Astrocyte (in vitro differentiated cells and primary cell): Measurements from ENCODE around the gene PRM2. TPM values are rescaled to one million over a fixed set of nuclear protein-coding genes. Genes with fewer than 3 reads are reported as not detected.

ENCODE experiments used
- DNase-seq: peaks from one replicate; pipeline ENCODE4 v3.0.0-alpha.2; 2010; ENCODE audit warnings: low read depth
- FAIRE-seq: peaks from 2 replicates; lab custom pipeline; 2011; peaks lifted over from hg19 to GRCh38; lab: Jason Lieb, UNC
- H2AFZ ChIP-seq: 2 replicates; pipeline ENCODE4 v1.6.0; 2012; ENCODE audit warnings: low read depth, low read length, inconsistent platforms
- H3K27ac ChIP-seq: 2 replicates; pipeline ENCODE4 v1.5.1; 2011; ENCODE audit warnings: low read depth, low read length, inconsistent platforms
- H3K27me3 ChIP-seq: 2 replicates; pipeline ENCODE4 v1.6.0; 2011; ENCODE audit warnings: low read length, inconsistent platforms; ENCODE audit not compliant: insufficient read depth
- H3K36me3 ChIP-seq: 2 replicates; pipeline ENCODE4 v1.5.1; 2011; ENCODE audit warnings: low read length, inconsistent platforms; ENCODE audit not compliant: insufficient read depth
- H3K4me1 ChIP-seq: 2 replicates; pipeline ENCODE4 v1.5.1; 2011; ENCODE audit warnings: low read length, inconsistent platforms; ENCODE audit not compliant: insufficient read depth
- H3K4me2 ChIP-seq: 2 replicates; pipeline ENCODE4 v1.6.0; 2012; ENCODE audit warnings: low read length, inconsistent platforms
- H3K4me3 ChIP-seq: 2 replicates; pipeline ENCODE4 v1.5.1; 2011; ENCODE audit warnings: low read depth, mild to moderate bottlenecking, low read length, inconsistent platforms; ENCODE audit not compliant: insufficient read depth
- H3K79me2 ChIP-seq: 2 replicates; pipeline ENCODE4 v1.6.0; 2012; ENCODE audit warnings: mild to moderate bottlenecking, low read length, inconsistent platforms; ENCODE audit not compliant: insufficient read depth
- H3K9ac ChIP-seq: 2 replicates; pipeline ENCODE4 v1.6.0; 2012; ENCODE audit warnings: mild to moderate bottlenecking, low read length, inconsistent platforms
- H3K9me3 ChIP-seq: 2 replicates; pipeline ENCODE4 v1.5.1; 2012; ENCODE audit warnings: low read depth, mild to moderate bottlenecking, low read length, inconsistent platforms; ENCODE audit not compliant: insufficient read depth
- H4K20me1 ChIP-seq: 2 replicates; pipeline ENCODE4 v1.6.0; 2012; ENCODE audit warnings: low read length, inconsistent platforms; ENCODE audit not compliant: insufficient read depth
- H3K27ac Mint-ChIP-seq: one replicate; pipeline ENCODE4 v1.8.0; 2021; ENCODE audit warnings: mild to moderate bottlenecking, mixed read lengths; ENCODE audit not compliant: unreplicated experiment
- H3K27me3 Mint-ChIP-seq: one replicate; pipeline ENCODE4 v1.8.0; 2021; ENCODE audit warnings: low read depth, mixed read lengths; ENCODE audit not compliant: unreplicated experiment
- H3K36me3 Mint-ChIP-seq: one replicate; pipeline ENCODE4 v1.8.0; 2021; ENCODE audit warnings: low read depth, mixed read lengths; ENCODE audit not compliant: unreplicated experiment
- H3K4me1 Mint-ChIP-seq: one replicate; pipeline ENCODE4 v1.8.0; 2021; ENCODE audit warnings: low read depth, mixed read lengths; ENCODE audit not compliant: unreplicated experiment
- H3K4me3 Mint-ChIP-seq: one replicate; pipeline ENCODE4 v1.8.0; 2021; ENCODE audit warnings: mild to moderate bottlenecking, moderate library complexity, mixed read lengths; ENCODE audit not compliant: unreplicated experiment
- H3K9me3 Mint-ChIP-seq: one replicate; pipeline ENCODE4 v1.8.0; 2021; ENCODE audit warnings: mild to moderate bottlenecking, mixed read lengths; ENCODE audit not compliant: unreplicated experiment
- EZH2 ChIP-seq: IDR thresholded peaks from 2 replicates; pipeline ENCODE4 v1.6.1; 2012; ENCODE audit warnings: mild to moderate bottlenecking, low read length, inconsistent platforms; ENCODE audit not compliant: insufficient read depth
- total RNA-seq: library from RNA; stranded (reverse); gene quantifications from 2 replicates; pipeline ENCODE4 v1.2.1, GENCODE V29; 2021
- TF ChIP-seq, protein P1 (sequence below): IDR thresholded peaks from 2 replicates; pipeline ENCODE4 v1.5.1; 2011; ENCODE audit warnings: low read depth, mild to moderate bottlenecking, inconsistent platforms, low read length, moderate library complexity; ENCODE audit not compliant: insufficient read depth

PRM2 gene
- total RNA-seq, 1 donor from 2014 or later: not detected

DNA sequence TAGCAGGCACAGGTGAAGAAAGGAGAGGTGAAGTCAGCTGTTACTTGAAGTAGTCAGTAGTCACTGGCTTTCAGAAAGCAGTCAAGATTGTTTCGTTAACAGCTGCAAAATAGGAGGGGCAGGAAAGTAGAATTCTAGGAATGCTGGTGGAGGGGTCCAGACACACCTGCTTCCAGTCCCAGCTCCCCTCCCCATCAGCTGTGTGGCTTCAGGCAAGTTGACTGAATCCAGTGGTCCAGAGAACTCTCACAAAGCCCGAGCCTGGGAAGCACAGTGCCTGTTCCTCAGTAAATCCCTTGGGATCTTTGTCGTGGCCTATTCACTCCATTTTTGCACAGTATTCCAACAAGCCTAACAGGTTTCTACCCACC lies 15.7 kb downstream of the PRM2 start:
- H3K27ac Mint-ChIP-seq: no peak overlapping the region

GRCh38 chr16:11259655-11260595 lies 16.4 kb downstream of the PRM2 start:
- H3K27me3 ChIP-seq: no peaks in the 10 kb centered on the region
- Mint-ChIP-seq H3K27me3 (peaks cover 39% of the 10 kb centered on the region), H3K9me3 (no peaks in the 10 kb centered on the region), H3K27ac (no peak overlapping the region), H3K4me3 (no peak overlapping the region), H3K4me1 (peaks cover 9% of the 10 kb centered on the region), H3K36me3 (no peaks in the 10 kb centered on the region)
- H4K20me1 ChIP-seq: peaks cover 5% of the 10 kb centered on the region
- H3K4me3 ChIP-seq: no peak overlapping the region
- no peaks in the 10 kb centered on the region for H3K36me3 ChIP-seq
- TF ChIP-seq, protein P1, sequence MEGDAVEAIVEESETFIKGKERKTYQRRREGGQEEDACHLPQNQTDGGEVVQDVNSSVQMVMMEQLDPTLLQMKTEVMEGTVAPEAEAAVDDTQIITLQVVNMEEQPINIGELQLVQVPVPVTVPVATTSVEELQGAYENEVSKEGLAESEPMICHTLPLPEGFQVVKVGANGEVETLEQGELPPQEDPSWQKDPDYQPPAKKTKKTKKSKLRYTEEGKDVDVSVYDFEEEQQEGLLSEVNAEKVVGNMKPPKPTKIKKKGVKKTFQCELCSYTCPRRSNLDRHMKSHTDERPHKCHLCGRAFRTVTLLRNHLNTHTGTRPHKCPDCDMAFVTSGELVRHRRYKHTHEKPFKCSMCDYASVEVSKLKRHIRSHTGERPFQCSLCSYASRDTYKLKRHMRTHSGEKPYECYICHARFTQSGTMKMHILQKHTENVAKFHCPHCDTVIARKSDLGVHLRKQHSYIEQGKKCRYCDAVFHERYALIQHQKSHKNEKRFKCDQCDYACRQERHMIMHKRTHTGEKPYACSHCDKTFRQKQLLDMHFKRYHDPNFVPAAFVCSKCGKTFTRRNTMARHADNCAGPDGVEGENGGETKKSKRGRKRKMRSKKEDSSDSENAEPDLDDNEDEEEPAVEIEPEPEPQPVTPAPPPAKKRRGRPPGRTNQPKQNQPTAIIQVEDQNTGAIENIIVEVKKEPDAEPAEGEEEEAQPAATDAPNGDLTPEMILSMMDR: no peak
- no peak for TF ChIP-seq EZH2
- FAIRE-seq: no peak
- no peak overlapping the region for H2AFZ ChIP-seq
- no peak overlapping the region for H3K27ac ChIP-seq
- H3K9ac ChIP-seq: no peak overlapping the region
- H3K4me2 ChIP-seq: no peak overlapping the region
- no peaks in the 10 kb centered on the region for H3K9me3 ChIP-seq
- DNase-seq: no peak
- peaks cover 7% of the 10 kb centered on the region for H3K79me2 ChIP-seq
- H3K4me1 ChIP-seq: peaks cover 8% of the 10 kb centered on the region

More for the DNA sequence above, 15.7 kb downstream of the PRM2 start:
- Histone ChIP-seq H3K27me3 (no peaks in the 10 kb centered on the region), H2AFZ (no peak overlapping the region), H3K4me2 (no peak overlapping the region), H3K9me3 (no peaks in the 10 kb centered on the region), H3K4me3 (no peak overlapping the region), H3K9ac (no peak overlapping the region), H4K20me1 (no peaks in the 10 kb centered on the region), H3K4me1 (peaks cover 8% of the 10 kb centered on the region), H3K36me3 (no peaks in the 10 kb centered on the region), H3K27ac (no peak overlapping the region), H3K79me2 (peaks cover under 1% of the 10 kb centered on the region)
- Mint-ChIP-seq H3K36me3 (no peaks in the 10 kb centered on the region), H3K27me3 (peaks cover 44% of the 10 kb centered on the region), H3K4me1 (peaks cover 9% of the 10 kb centered on the region), H3K9me3 (no peaks in the 10 kb centered on the region), H3K4me3 (no peak overlapping the region)
- no peak for TF ChIP-seq EZH2
- TF ChIP-seq, protein P1: no peak
- no peak for DNase-seq
- no peak for FAIRE-seq
